ENCODE measurements around the gene EPB41L2. TPM values are rescaled to one million over a fixed set of nuclear protein-coding genes. Genes with fewer than 3 reads are reported as not detected.
A peak's percentile ranks its signal among the peaks of the same experiment; 100 is the strongest.

EPB41L2 gene
- total and polyA plus RNA-seq, 2 donors (not counting 1 experiment from before 2014, with no cell fraction given), result 113 to 264 TPM

- H2AFZ ChIP-seq (ENCODE audit: low read length), result no peak overlapping the region
- no peak overlapping the region for H3K9ac ChIP-seq (ENCODE audit: insufficient read depth, low read length)
- no peak overlapping the region for H3K27ac ChIP-seq (ENCODE audit: insufficient read depth, low read length)
- H3K27me3 ChIP-seq (ENCODE audit: control insufficient read depth, insufficient read depth, low read length), result no peaks in the 10 kb centered on the region
- DNase-seq (ENCODE audit: low read depth in 2 of 2), result peak; percentile 25 to 57
- no peaks in the 10 kb centered on the region for H3K4me1 ChIP-seq (ENCODE audit: control insufficient read depth, extremely low read depth, insufficient read depth, low read length)
- H3K4me3 ChIP-seq (replicated peaks in 1 of 4; ENCODE audit: control extremely low read depth in 1 of 4, insufficient read depth in 1 of 4, low read depth in 3 of 4, low read length in 4 of 4), result no peak overlapping the region
- TF ChIP-seq CTCF (conservative IDR thresholded peaks at IDR 0.05 in 1 of 2, IDR thresholded peaks at IDR 0.05 in 1 of 2; ENCODE audit: low read depth in 1 of 2, low read length in 2 of 2), result peak; percentile 93 to 97
- no peak for TF ChIP-seq EZH2 (IDR thresholded peaks at IDR 0.05; ENCODE audit: low read length, missing control alignments)
- peaks cover 7% of the 10 kb centered on the region for H3K36me3 ChIP-seq (ENCODE audit: control insufficient read depth, insufficient read depth, low read length)
- H4K20me1 ChIP-seq (ENCODE audit: control insufficient read depth, extremely low read depth, insufficient read depth, low read length), result no peaks in the 10 kb centered on the region
- no peaks in the 10 kb centered on the region for H3K79me2 ChIP-seq (ENCODE audit: control insufficient read depth, insufficient read depth, low read length)
- no peak overlapping the region for H3K4me2 ChIP-seq (ENCODE audit: extremely low read depth, insufficient read depth, low read length)
- H3K9me3 ChIP-seq (ENCODE audit: control insufficient read depth, insufficient read depth, low read depth, low read length), result no peaks in the 10 kb centered on the region
Observed at GRCh38 chr6:130872250-130873095, 190.6 kb downstream of the EPB41L2 start.

GRCh38 chr6:130870179-130870880 is 192.7 kb downstream of the EPB41L2 start:
- no peak overlapping the region for H3K27ac ChIP-seq (ENCODE audit: insufficient read depth, low read length)
- no peak for DNase-seq (ENCODE audit: low read depth in 2 of 2)
- no peaks in the 10 kb centered on the region for H3K9me3 ChIP-seq (ENCODE audit: control insufficient read depth, insufficient read depth, low read depth, low read length)
- H3K79me2 ChIP-seq (ENCODE audit: control insufficient read depth, insufficient read depth, low read length), result no peaks in the 10 kb centered on the region
- H3K36me3 ChIP-seq (ENCODE audit: control insufficient read depth, insufficient read depth, low read length), result peaks cover 7% of the 10 kb centered on the region
- TF ChIP-seq CTCF (conservative IDR thresholded peaks at IDR 0.05 in 1 of 2, IDR thresholded peaks at IDR 0.05 in 1 of 2; ENCODE audit: low read depth in 1 of 2, low read length in 2 of 2) (no peak), EZH2 (IDR thresholded peaks at IDR 0.05; ENCODE audit: low read length, missing control alignments) (no peak)
- H3K4me1 ChIP-seq (ENCODE audit: control insufficient read depth, extremely low read depth, insufficient read depth, low read length), result no peaks in the 10 kb centered on the region
- H4K20me1 ChIP-seq (ENCODE audit: control insufficient read depth, extremely low read depth, insufficient read depth, low read length), result no peaks in the 10 kb centered on the region
- H3K27me3 ChIP-seq (ENCODE audit: control insufficient read depth, insufficient read depth, low read length), result no peaks in the 10 kb centered on the region
- no peak overlapping the region for H2AFZ ChIP-seq (ENCODE audit: low read length)
- H3K9ac ChIP-seq (ENCODE audit: insufficient read depth, low read length), result no peak overlapping the region
- no peak overlapping the region for H3K4me3 ChIP-seq (replicated peaks in 1 of 4; ENCODE audit: control extremely low read depth in 1 of 4, insufficient read depth in 1 of 4, low read depth in 3 of 4, low read length in 4 of 4)
- H3K4me2 ChIP-seq (ENCODE audit: extremely low read depth, insufficient read depth, low read length), result no peak overlapping the region

GRCh38 chr6:130869681-130870080 is 193.4 kb downstream of the EPB41L2 start:
- Histone ChIP-seq H3K27me3 (ENCODE audit: control insufficient read depth, insufficient read depth, low read length) (no peaks in the 10 kb centered on the region), H3K27ac (ENCODE audit: insufficient read depth, low read length) (no peak overlapping the region), H3K36me3 (ENCODE audit: control insufficient read depth, insufficient read depth, low read length) (peaks cover 8% of the 10 kb centered on the region), H2AFZ (ENCODE audit: low read length) (no peak overlapping the region), H3K4me1 (ENCODE audit: control insufficient read depth, extremely low read depth, insufficient read depth, low read length) (no peaks in the 10 kb centered on the region), H3K4me2 (ENCODE audit: extremely low read depth, insufficient read depth, low read length) (no peak overlapping the region), H3K9me3 (ENCODE audit: control insufficient read depth, insufficient read depth, low read depth, low read length) (no peaks in the 10 kb centered on the region), H3K79me2 (ENCODE audit: control insufficient read depth, insufficient read depth, low read length) (no peaks in the 10 kb centered on the region), H3K9ac (ENCODE audit: insufficient read depth, low read length) (no peak overlapping the region), H4K20me1 (ENCODE audit: control insufficient read depth, extremely low read depth, insufficient read depth, low read length) (no peaks in the 10 kb centered on the region), H3K4me3 (replicated peaks in 1 of 4; ENCODE audit: control extremely low read depth in 1 of 4, insufficient read depth in 1 of 4, low read depth in 3 of 4, low read length in 4 of 4) (no peak overlapping the region)
- no peak for TF ChIP-seq EZH2 (IDR thresholded peaks at IDR 0.05; ENCODE audit: low read length, missing control alignments)
- no peak for TF ChIP-seq CTCF (conservative IDR thresholded peaks at IDR 0.05 in 1 of 2, IDR thresholded peaks at IDR 0.05 in 1 of 2; ENCODE audit: low read depth in 1 of 2, low read length in 2 of 2)
- no peak for DNase-seq (ENCODE audit: low read depth in 2 of 2)
